RWPE1 (cell line): Measurements from ENCODE around the gene FBXO44.
A peak's percentile ranks its signal among the peaks of the same experiment; 100 is the strongest.
"Not testable (repeated sequence)": the region's sequence is repeated elsewhere in the genome, so short reads cannot be mapped to it uniquely, and the experiment has no call there.

Experiments
- CTCF ChIA-PET: fragments of 350-600 bp; sonication (Branson Sonifier 250); formaldehyde crosslinking; extraction: SDS; loops from one replicate; lab custom pipeline; 2021; lab: Yijun Ruan, JAX
- POLR2A ChIA-PET: fragments of 400-600 bp; formaldehyde crosslinking; extraction: SDS; loops from one replicate; lab custom pipeline; 2020; ENCODE audit warnings: antibody characterized with exemption; ENCODE audit not compliant: low non-redundant PET; lab: Yijun Ruan, JAX
- DNase-seq: peaks from one replicate; pipeline ENCODE4 v3.0.0; 2012; ENCODE audit warnings: low spot score
- H3K27ac ChIP-seq: fragments of 450-650 bp; 2 replicates; pipeline ENCODE4 v1.5.1; 2017
- TF ChIP-seq, protein P1 (sequence below): fragments of 450-650 bp; conservative IDR thresholded peaks from 2 replicates; pipeline ENCODE4 v1.5.1; 2017; ENCODE audit warnings: low read depth, mild to moderate bottlenecking

The FBXO44 gene

DNA sequence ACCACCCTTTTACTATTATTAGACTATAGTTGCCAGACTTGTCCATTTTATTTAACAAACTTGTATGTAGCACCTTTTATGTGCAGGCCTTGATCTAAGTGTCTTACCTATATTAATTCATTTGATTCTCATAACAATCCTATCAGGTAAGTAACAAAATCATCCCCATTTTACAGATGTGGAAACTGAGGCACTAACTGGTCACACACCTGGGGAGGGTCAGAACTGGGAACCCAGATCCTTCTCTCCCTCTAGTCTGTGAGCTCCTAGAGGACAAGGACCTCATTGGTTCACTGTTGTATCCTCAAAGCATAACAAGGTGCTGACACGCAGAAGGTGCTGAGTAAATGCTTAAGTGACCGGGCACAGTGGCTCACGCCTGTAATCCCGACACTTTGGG is 15.3 kb upstream of the FBXO44 start:
- TF ChIP-seq, protein P1, sequence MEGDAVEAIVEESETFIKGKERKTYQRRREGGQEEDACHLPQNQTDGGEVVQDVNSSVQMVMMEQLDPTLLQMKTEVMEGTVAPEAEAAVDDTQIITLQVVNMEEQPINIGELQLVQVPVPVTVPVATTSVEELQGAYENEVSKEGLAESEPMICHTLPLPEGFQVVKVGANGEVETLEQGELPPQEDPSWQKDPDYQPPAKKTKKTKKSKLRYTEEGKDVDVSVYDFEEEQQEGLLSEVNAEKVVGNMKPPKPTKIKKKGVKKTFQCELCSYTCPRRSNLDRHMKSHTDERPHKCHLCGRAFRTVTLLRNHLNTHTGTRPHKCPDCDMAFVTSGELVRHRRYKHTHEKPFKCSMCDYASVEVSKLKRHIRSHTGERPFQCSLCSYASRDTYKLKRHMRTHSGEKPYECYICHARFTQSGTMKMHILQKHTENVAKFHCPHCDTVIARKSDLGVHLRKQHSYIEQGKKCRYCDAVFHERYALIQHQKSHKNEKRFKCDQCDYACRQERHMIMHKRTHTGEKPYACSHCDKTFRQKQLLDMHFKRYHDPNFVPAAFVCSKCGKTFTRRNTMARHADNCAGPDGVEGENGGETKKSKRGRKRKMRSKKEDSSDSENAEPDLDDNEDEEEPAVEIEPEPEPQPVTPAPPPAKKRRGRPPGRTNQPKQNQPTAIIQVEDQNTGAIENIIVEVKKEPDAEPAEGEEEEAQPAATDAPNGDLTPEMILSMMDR, result no peak
- POLR2A ChIA-PET, result no interaction called here
- H3K27ac ChIP-seq, result no peak overlapping the region
- no peak for DNase-seq
- CTCF ChIA-PET, result no interaction called here

DNA sequence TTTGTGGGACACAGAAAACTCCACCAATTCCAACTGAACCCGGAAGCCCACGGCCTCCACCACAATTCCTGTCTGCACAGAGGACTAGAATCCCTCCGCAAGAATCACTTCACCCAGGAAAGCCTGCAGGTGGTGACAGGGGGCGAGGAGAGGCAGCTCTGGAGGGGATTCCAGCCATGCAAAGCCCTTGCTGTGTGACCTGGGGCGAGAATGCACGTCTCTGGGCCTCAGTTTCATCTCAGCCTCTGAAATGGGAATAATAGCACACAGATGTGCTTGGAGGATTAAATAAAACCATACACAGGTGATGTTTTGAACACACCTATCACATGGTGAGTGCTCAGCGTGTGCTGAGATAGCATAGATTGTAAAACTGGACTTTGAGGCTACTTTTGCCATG is 14.6 kb upstream of the FBXO44 start:
- CTCF ChIA-PET, result no interaction called here
- POLR2A ChIA-PET, result interaction anchor here (0.6 kb wide), 3 partner anchors 41 to 1167 kb away, joined by 3 to 5 read pairs (median 3); partner anchors contain the start of gene MAD2L2
- TF ChIP-seq, protein P1, result no peak
- no peak overlapping the region for H3K27ac ChIP-seq
- DNase-seq, result no peak

DNA sequence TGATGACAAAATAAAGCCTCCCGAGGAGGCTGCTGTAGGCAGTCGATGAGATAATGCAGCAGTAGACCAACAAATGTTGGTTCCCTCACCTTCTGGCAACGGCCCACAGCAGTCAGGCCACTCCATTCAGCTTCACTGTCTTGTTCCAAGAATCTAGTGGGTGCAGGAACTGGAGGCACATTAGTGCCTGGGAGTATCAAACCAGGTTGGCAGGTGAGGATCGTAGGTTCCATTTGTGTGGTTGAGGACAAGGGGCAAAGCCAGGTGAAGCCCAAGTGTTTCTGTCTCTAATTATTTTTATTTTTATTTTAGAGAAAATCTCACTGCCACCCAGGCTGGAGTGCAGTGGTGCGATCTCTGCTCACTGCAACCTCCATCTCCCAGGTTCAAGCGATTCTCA is 13.7 kb upstream of the FBXO44 start:
- ChIA-PET CTCF (interaction anchor here (0.7 to 4.7 kb wide), 4 partner anchors 9 to 603 kb away, joined by 3 to 19 read pairs (median 8); partner anchors contain the start of gene UBIAD1), POLR2A (no interaction called here)
- DNase-seq, result no peak
- H3K27ac ChIP-seq, result no peak overlapping the region
- TF ChIP-seq, protein P1, result no peak

DNA sequence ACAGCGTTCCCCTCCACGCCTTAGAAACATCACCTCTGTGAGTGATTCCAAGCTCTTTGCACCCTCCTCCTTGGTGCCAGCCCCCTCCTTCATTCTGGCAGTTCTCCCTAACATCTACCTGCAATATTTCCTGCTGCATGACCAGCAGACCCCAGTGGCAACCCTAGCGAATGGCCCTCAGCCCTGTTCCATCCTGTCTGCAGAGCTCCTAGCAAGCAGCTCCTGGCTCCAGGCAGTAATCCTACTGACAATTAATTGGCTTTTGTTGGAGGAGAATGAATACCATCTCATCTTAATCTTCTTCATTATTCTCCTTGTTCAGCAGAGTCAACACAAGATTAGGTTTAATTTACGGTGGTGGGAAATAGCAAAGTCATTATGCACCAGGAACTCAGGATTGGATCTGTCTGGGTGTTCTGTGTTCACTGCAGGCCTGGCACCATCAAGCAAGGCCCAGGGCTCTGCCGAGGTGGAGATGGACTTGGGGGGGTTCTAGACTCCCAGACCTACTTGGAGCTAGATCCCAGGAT is 12.8 kb upstream of the FBXO44 start:
- TF ChIP-seq, protein P1, result no peak
- no peak for DNase-seq
- H3K27ac ChIP-seq, result no peak overlapping the region
- ChIA-PET POLR2A (no interaction called here), CTCF (interaction anchor here (0.6 to 4.7 kb wide), 23 partner anchors 12 to 604 kb away, joined by 3 to 19 read pairs (median 4); partner anchors contain the start of genes AGTRAP, FBXO2 and UBIAD1)

DNA sequence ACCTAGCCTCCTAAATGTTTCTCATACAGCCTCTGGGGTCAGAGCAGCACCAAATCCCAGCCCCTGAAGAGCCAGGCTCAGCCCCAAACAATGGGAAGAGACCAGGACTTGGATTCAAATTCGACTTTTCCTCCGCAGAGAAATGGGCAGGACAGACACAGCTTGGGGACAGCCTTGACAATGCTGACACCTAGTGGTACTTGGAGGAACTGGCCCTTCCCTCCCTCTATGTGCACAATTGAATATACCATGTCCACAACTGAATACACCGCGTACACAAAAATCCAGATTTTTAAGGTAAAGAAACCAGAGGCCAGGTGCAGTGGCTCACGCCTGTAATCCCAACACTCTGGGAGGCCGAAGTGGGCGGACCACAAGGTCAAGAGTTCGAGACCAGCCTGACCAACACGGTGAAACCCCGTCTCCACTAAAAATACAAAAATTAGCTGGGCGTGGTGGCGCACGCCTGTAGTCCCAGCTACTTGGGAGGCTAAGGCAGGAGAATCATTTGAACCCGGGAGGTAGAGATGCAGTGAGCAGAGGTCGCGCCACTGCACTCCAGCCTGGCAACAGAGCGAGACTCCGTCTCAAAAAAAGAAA is 12.2 kb upstream of the FBXO44 start:
- TF ChIP-seq, protein P1, result peak; percentile 94
- H3K27ac ChIP-seq, POLR2A ChIA-PET: not testable (repeated sequence)
- CTCF ChIA-PET, result interaction anchor here (0.6 to 4.7 kb wide), 20 partner anchors 11 to 605 kb away, joined by 3 to 19 read pairs (median 4); partner anchors contain the start of genes AGTRAP and FBXO2
- peak; percentile 71 for DNase-seq

DNA sequence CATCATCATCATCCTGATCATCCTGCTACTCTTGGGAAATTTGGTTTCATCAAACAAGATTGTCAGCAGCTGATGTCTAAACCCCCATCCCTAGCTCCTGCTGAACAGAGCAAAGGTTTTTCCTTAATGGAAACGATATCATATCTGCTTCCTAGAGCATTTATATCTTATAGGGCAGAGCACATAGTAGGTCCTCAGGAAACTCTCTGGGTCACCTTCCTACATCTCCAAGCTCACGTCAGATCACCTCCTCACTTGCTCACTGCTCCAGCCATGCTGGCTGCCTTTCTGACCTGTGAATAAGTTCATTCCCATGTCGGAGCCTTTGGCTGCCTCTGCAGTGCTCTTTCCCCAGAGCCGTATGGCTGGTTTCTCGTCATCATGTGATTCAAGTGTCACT is 10.9 kb upstream of the FBXO44 start:
- TF ChIP-seq, protein P1, result no peak

More for the DNA sequence above, 10.9 kb upstream of the FBXO44 start:
- POLR2A ChIA-PET, result no interaction called here
- H3K27ac ChIP-seq, result no peak overlapping the region
- CTCF ChIA-PET, result interaction anchor here (0.6 to 4.7 kb wide), 6 partner anchors 17 to 606 kb away, joined by 3 to 19 read pairs (median 4); no protein-coding TSS in a partner anchor
- no peak for DNase-seq
